MCF 10A (cell line): ENCODE results near the gene C10orf105. TPM values are rescaled to one million over a fixed set of nuclear protein-coding genes. Genes with fewer than 3 reads are reported as not detected.

Source experiments
- BruUV-seq: library from RNA; stranded (reverse); fragments of 400-500 nt; replicated peaks from 2 replicates; lab custom pipeline; 2021; lab: Mats Ljungman, UMichigan
- CTCF ChIA-PET: fragments of 300-600 bp; sonication (Branson Sonifier 250); formaldehyde crosslinking; extraction: SDS; loops from one replicate; lab custom pipeline; 2021; ENCODE audit warnings: antibody characterized with exemption, inconsistent platforms; lab: Yijun Ruan, JAX
- POLR2A ChIA-PET: fragments of 300-600, 350-650 bp; sonication (Branson Sonifier 250); formaldehyde crosslinking; extraction: SDS; loops from one replicate; lab custom pipeline; 2020; ENCODE audit warnings: antibody characterized with exemption, inconsistent platforms; lab: Yijun Ruan, JAX
- DNase-seq: peaks from one replicate; pipeline ENCODE4 v3.0.0-alpha.2; 2018; ENCODE audit not compliant: unreplicated experiment
- H3K27ac Mint-ChIP-seq: one replicate; pipeline ENCODE4 v1.8.0; 2022; ENCODE audit warnings: mild to moderate bottlenecking, low read depth, mixed read lengths; ENCODE audit not compliant: unreplicated experiment
- H3K27me3 Mint-ChIP-seq: one replicate; pipeline ENCODE4 v1.8.0; 2022; ENCODE audit warnings: mixed read lengths; ENCODE audit not compliant: insufficient read depth, unreplicated experiment
- H3K36me3 Mint-ChIP-seq: one replicate; pipeline ENCODE4 v1.8.0; 2022; ENCODE audit warnings: mild to moderate bottlenecking, moderate library complexity, mixed read lengths; ENCODE audit not compliant: insufficient read depth, unreplicated experiment
- H3K4me1 Mint-ChIP-seq: one replicate; pipeline ENCODE4 v1.8.0; 2022; ENCODE audit warnings: mixed read lengths; ENCODE audit not compliant: insufficient read depth, unreplicated experiment
- H3K4me3 Mint-ChIP-seq: one replicate; pipeline ENCODE4 v1.8.0; 2022; ENCODE audit warnings: mild to moderate bottlenecking, moderate library complexity, mixed read lengths; ENCODE audit not compliant: unreplicated experiment
- H3K9me3 Mint-ChIP-seq: one replicate; pipeline ENCODE4 v1.8.0; 2022; ENCODE audit warnings: mixed read lengths; ENCODE audit not compliant: unreplicated experiment
- CTCF ChIP-seq: fragments of 200-600 bp; IDR thresholded peaks from one replicate; pipeline ENCODE4 v1.8.0; 2022; ENCODE audit warnings: antibody characterized with exemption, mild to moderate bottlenecking; ENCODE audit not compliant: unreplicated experiment
- intact Hi-C: fragments of 100-400 bp; cut with micrococcal nuclease; formaldehyde crosslinking; loops from 2 replicates; pipeline ENCODE4 v1.14.1; 2022
- total RNA-seq: library from RNA; stranded (reverse); gene quantifications from 2 replicates; pipeline ENCODE4 v1.2.3, GENCODE V29; 2022

C10orf105 gene
- total RNA-seq, 1 experiment from 2014 or later = not detected

DNA sequence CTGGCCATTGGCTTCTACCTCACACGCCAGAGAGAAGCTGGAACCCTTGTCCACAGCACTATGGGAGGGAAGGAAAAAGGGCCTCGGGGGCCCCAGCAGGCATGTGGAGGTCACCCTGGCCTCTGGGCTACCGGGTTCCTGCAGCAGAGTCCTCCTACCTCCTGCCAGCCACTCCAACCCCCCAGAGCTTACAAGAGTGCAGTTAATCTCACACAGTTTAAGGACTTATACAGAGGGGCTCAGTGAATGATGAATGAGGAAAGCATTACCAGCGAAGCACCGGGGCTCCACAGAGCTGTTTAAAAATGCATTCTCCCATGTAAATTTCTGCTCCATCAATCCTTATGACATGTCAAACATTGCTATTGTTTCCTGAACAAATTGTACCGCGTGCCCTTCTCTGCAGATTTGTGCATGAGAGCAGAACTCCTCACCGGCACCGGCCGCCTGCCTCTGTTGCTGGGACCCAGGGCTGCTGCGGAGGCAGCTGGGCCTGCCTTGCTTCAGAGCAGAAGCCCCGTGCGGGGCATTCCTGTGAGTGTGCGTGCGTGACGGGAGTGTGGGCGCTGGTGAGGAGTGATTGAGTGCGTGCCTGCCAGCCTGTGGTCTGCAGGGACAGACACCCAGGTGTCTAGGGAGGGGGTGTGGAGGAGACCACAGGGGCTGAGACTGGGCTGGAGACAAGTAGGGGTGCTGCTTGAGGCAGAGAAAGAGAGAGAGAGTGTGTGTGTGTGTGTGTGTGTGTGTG lies 52.8 kb downstream of the C10orf105 start:
- CTCF ChIA-PET = interaction anchor here (0.6 kb wide), 1 partner anchor 195 kb away, joined by 4 read pairs; no protein-coding TSS in a partner anchor
- H3K27me3 Mint-ChIP-seq = peaks cover 48% of the 10 kb centered on the region
- POLR2A ChIA-PET = interaction anchor here (0.8 kb wide), 1 partner anchor 283 kb away, joined by 3 read pairs; no protein-coding TSS in a partner anchor

DNA sequence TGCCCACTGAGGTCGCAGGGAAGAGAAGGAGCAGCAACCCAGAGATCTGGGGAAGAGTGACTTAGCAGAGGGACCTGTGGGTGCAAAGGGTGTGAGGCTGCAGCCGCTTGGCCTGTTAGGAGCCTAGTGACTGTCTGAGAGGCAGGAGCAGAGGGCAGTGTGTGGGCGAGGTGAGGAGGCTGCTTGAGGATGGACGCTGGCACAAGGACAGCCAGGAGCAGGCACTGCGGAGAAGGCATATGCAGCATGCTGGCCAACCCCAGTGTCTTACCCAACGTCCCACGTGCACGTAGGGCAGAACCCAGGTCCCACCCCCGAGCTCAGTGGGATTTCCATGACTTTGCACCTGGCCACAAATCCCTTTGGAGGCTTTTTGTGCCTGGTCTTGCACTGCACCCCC lies 54.1 kb downstream of the C10orf105 start:
- Mint-ChIP-seq H3K4me1 (no peaks in the 10 kb centered on the region), H3K36me3 (no peaks in the 10 kb centered on the region), H3K9me3 (no peaks in the 10 kb centered on the region), H3K4me3 (no peak overlapping the region), H3K27me3 (peaks cover 48% of the 10 kb centered on the region), H3K27ac (no peak overlapping the region)
- BruUV-seq = no TSS peak
- no peak for DNase-seq
- TF ChIP-seq CTCF = no peak
- CTCF ChIA-PET = no interaction called here
- intact Hi-C loops = no loop called here
- POLR2A ChIA-PET = interaction anchor here (1.4 kb wide), 1 partner anchor 11 kb away, joined by 4 read pairs; no protein-coding TSS in a partner anchor

More for the DNA sequence above, 52.8 kb downstream of the C10orf105 start:
- intact Hi-C loops = no loop called here
- no peaks in the 10 kb centered on the region for H3K36me3 Mint-ChIP-seq
- H3K9me3 Mint-ChIP-seq = no peaks in the 10 kb centered on the region
- no peak overlapping the region for H3K27ac Mint-ChIP-seq
- TF ChIP-seq CTCF = no peak
- no TSS peak for BruUV-seq
- no peak overlapping the region for H3K4me3 Mint-ChIP-seq
- no peak for DNase-seq
- no peaks in the 10 kb centered on the region for H3K4me1 Mint-ChIP-seq

GRCh38 chr10:71664585-71664984 lies 55.0 kb downstream of the C10orf105 start:
- TF ChIP-seq CTCF = no peak
- Mint-ChIP-seq H3K4me3 (no peak overlapping the region), H3K27ac (no peak overlapping the region), H3K27me3 (peaks cover 49% of the 10 kb centered on the region), H3K9me3 (no peaks in the 10 kb centered on the region), H3K4me1 (no peaks in the 10 kb centered on the region), H3K36me3 (no peaks in the 10 kb centered on the region)
- no TSS peak for BruUV-seq
- CTCF ChIA-PET = no interaction called here
- POLR2A ChIA-PET = interaction anchor here (1.4 kb wide), 1 partner anchor 10 kb away, joined by 4 read pairs; no protein-coding TSS in a partner anchor
- no peak for DNase-seq
- intact Hi-C loops = no loop called here

DNA sequence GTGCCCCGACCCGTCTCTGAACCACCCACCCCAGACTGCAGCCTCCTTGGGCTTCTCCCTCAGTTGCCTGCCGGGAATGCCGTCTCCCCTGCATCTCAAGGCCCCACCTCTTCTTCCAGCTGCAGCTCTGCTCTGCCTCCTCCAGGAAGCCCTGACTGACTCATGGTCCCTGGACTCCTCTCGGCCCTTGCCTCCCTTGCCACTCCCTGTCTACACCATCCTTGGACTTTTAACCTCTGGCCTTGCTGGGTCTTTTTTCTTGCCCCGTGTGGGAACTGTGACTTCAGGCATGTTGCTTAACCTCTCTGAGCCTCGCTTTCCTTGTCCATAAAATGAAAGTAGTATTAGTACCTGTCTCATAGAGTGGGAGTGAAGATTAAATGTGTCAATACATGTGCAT lies 56.3 kb downstream of the C10orf105 start:
- ChIA-PET POLR2A (no interaction called here), CTCF (interaction anchor here (0.6 kb wide), 1 partner anchor 334 kb away, joined by 3 read pairs; no protein-coding TSS in a partner anchor)
- intact Hi-C loops = no loop called here
- H3K27me3 Mint-ChIP-seq = peaks cover 59% of the 10 kb centered on the region
- H3K4me3 Mint-ChIP-seq = no peak overlapping the region
- no peaks in the 10 kb centered on the region for H3K9me3 Mint-ChIP-seq
- no peak for TF ChIP-seq CTCF
- H3K27ac Mint-ChIP-seq = no peak overlapping the region
- no peak for DNase-seq
- BruUV-seq = no TSS peak
- no peaks in the 10 kb centered on the region for H3K36me3 Mint-ChIP-seq
- H3K4me1 Mint-ChIP-seq = no peaks in the 10 kb centered on the region
